Heart left ventricle (tissue), 13 donors: ENCODE measurements around the gene EXTL1.

Experiments
- POLR2A ChIP-seq, 2 donors: fragments of 450-650 bp; IDR thresholded peaks; one replicate each; pipeline ENCODE4 v1.6.1; 2017; ENCODE audit warnings: antibody characterized with exemption in 2 of 2, mild to moderate bottlenecking in 2 of 2, moderate library complexity in 2 of 2
- TF ChIP-seq, protein P1 (sequence below), 12 donors: fragments of 200-600 bp; sonication (generic) in 4 of 12; IDR thresholded peaks; one replicate each; pipeline versions ENCODE4 v1.5.0 to v1.8.0; 2018 to 2022; ENCODE audit warnings: antibody characterized with exemption in 12 of 12, mild to moderate bottlenecking in 5 of 12
- donor health status: ischemic (EF 13 %, LVEDD 7.1; RV severe dilation, severe dysfunction).
- donor health status: DM: no; HTN: yes; CAD: no.
- donor health status: DM: no; HTN: no; CAD: no.
- donor health status: ischemic (EF 25% LVEDD 6.9; RV normal size, moderate dysfunction).
- donor health status: ischemic (EF 25% LVEDD 5.7; RV mildly dilated, moderate dysfunction).
- donor health status: ischemic (EF 35%, LVEDD 5.7; RV mildly dilated, moderate dysfunction).
- donor health status: nonischemic (EF 11% LVEDD 7.7; RV severe dilation, severe dysfunction).
- donor health status: DM: yes; HTN: yes; CAD: no.
- donor health status: PGD.
- donor health status: ischemic (EF 29% LVEDD 5.4; RV normal size, mild dysfunction).
- donor health status: nonischemic (EF 23%, LVEDD 6.1; RV moderate dilation, normal function).

DNA sequence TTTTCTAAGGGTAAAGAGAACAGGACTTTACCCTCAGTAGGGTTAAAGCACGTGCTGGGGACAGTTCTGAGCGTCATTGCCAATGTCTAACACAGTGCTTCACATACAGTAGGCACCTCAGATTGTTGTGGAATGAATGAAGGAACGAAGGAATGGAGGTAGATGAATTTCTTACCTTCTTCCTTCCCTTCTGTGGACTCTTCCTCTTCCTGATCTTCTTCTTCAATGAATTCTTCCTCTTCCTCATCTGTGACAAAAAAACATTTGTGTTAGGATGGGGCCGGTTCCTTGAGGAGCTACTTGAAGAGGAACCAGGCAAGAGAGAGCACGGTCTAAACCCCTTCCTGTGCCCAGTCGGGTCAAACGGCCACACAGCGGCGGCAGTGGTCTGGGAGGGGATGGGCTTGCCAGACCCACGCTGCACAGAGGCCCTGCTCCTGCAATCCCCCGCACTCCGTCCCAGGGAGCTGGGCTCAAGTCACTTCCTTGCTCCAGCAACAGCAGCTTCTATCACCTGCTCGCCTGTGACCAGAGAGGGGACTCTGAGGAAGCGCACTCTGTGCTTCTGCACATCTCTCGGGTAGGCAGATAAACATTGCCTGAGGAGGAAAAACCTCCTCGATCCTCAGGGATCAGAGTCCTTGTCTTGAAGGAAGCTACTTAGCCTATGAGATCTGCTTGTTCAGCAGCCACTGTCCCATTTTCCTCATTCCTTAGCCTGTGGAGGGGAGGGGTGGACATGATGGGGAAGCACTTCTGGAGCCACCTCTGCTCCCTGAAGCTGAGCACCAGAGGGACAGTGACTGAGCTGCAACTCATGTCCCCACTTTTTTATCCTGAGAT lies 32.4 kb downstream of the EXTL1 start:
- TF ChIP-seq, protein P1, sequence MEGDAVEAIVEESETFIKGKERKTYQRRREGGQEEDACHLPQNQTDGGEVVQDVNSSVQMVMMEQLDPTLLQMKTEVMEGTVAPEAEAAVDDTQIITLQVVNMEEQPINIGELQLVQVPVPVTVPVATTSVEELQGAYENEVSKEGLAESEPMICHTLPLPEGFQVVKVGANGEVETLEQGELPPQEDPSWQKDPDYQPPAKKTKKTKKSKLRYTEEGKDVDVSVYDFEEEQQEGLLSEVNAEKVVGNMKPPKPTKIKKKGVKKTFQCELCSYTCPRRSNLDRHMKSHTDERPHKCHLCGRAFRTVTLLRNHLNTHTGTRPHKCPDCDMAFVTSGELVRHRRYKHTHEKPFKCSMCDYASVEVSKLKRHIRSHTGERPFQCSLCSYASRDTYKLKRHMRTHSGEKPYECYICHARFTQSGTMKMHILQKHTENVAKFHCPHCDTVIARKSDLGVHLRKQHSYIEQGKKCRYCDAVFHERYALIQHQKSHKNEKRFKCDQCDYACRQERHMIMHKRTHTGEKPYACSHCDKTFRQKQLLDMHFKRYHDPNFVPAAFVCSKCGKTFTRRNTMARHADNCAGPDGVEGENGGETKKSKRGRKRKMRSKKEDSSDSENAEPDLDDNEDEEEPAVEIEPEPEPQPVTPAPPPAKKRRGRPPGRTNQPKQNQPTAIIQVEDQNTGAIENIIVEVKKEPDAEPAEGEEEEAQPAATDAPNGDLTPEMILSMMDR (IDR thresholded peaks at IDR 0.05), result no peak
- TF ChIP-seq POLR2A (IDR thresholded peaks at IDR 0.05), result no peak
